SK-N-SH treated with all-trans-retinoic acid at 6 μM for 48 hours (cell line): ENCODE measurements around the gene SHB.

ENCODE experiments used
- SNAI2 ChIP-seq: fragments of 250-450 bp; sonication (Bioruptor Pico); IDR thresholded peaks from 2 replicates; pipeline ENCODE4 v1.5.0; 2020; ENCODE audit warnings: mild to moderate bottlenecking, moderate library complexity
- ZFP3 ChIP-seq: fragments of 250-450 bp; sonication (Bioruptor Pico); IDR thresholded peaks from 2 replicates; pipeline ENCODE4 v1.5.0; 2020; ENCODE audit warnings: mild to moderate bottlenecking, moderate library complexity
- ZNF70 ChIP-seq: fragments of 450-650 bp; formaldehyde crosslinking; IDR thresholded peaks from 2 replicates; pipeline ENCODE4 v1.5.0; 2020; ENCODE audit warnings: mild to moderate bottlenecking, moderate library complexity
- TF ChIP-seq, protein P1 (sequence below): fragments of 250-450 bp; sonication (Bioruptor Pico); IDR thresholded peaks from 2 replicates; pipeline ENCODE4 v1.5.1; 2020; ENCODE audit warnings: low read depth, mild to moderate bottlenecking, moderate library complexity
- TF ChIP-seq, protein P2 (sequence below): fragments of 250-450 bp; sonication (Bioruptor Pico); IDR thresholded peaks from 2 replicates; pipeline ENCODE4 v1.8.0; 2020; ENCODE audit warnings: mild to moderate bottlenecking, moderate library complexity, borderline replicate concordance

DNA sequence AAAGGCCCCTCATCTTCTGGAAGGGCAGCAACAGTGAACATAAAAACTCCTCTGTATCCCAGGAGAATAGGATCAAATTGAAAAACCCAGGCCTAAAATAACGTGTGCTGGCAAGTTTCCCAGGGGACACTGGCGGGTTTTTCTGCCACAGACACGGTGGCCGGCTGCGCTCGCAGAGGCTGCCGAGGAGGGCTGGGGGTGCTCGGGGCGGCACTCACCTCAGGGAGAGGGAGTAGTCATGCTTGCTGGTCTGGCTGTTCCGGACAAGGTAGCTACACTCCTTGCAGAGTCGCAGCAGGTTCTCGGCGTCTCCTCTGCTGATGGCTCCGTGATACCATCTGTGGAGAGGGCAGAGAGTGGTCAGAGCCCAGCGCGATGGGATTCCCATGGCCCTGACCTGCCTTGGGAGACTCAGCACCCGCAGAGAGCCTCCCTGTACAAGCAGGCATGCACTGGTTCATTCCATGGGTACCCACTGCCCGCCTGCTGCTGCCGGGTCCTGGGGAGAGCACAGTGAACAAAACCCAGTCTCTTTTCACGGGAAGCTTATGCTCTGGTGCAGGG, 120.5 kb downstream of the SHB start:
- TF ChIP-seq, protein P1, sequence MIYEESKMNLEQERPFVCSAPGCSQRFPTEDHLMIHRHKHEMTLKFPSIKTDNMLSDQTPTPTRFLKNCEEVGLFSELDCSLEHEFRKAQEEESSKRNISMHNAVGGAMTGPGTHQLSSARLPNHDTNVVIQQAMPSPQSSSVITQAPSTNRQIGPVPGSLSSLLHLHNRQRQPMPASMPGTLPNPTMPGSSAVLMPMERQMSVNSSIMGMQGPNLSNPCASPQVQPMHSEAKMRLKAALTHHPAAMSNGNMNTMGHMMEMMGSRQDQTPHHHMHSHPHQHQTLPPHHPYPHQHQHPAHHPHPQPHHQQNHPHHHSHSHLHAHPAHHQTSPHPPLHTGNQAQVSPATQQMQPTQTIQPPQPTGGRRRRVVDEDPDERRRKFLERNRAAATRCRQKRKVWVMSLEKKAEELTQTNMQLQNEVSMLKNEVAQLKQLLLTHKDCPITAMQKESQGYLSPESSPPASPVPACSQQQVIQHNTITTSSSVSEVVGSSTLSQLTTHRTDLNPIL (CRISPR knock-in tag): no peak
- TF ChIP-seq, protein P2, sequence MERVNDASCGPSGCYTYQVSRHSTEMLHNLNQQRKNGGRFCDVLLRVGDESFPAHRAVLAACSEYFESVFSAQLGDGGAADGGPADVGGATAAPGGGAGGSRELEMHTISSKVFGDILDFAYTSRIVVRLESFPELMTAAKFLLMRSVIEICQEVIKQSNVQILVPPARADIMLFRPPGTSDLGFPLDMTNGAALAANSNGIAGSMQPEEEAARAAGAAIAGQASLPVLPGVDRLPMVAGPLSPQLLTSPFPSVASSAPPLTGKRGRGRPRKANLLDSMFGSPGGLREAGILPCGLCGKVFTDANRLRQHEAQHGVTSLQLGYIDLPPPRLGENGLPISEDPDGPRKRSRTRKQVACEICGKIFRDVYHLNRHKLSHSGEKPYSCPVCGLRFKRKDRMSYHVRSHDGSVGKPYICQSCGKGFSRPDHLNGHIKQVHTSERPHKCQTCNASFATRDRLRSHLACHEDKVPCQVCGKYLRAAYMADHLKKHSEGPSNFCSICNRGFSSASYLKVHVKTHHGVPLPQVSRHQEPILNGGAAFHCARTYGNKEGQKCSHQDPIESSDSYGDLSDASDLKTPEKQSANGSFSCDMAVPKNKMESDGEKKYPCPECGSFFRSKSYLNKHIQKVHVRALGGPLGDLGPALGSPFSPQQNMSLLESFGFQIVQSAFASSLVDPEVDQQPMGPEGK (CRISPR knock-in tag): no peak
- TF ChIP-seq ZFP3 (CRISPR knock-in tag): no peak
- TF ChIP-seq SNAI2 (CRISPR knock-in tag): no peak
- no peak for TF ChIP-seq ZNF70
